ENCODE data around the gene ANAPC13. TPM values are rescaled to one million over a fixed set of nuclear protein-coding genes. Genes with fewer than 3 reads are reported as not detected.

The ANAPC13 gene
- total RNA-seq, 1 experiment from 2014 or later = 69.7 TPM

DNA sequence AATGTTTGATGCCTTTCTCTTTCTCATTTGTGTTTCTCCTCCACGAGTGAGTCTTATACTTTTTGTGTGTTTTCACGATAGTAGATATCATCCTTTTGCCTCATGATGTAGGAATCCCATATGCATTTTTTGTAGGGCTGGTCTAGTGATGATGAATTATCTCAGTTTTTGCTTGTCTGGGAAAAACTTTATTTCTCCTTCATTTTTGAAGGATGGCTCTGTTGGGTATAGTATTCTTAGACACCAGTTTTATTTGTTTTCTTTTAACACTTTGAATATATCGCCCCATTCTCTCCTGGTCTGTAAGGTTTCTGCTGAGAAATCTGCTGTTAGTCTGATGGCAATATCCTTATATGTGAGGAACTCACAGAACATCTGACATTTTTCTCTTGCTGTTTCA is 18.3 kb upstream of the ANAPC13 start:
- intact Hi-C loops (cut with micrococcal nuclease; ENCODE audit: unreplicated experiment) = no loop called here
- Histone ChIP-seq H3K27ac (ENCODE audit: low read depth, low read length, poor library complexity, severe bottlenecking) (no peak overlapping the region), H3K27me3 (replicated peaks; ENCODE audit: insufficient read depth, low read depth, low read length, poor library complexity) (no peaks in the 10 kb centered on the region), H3K36me3 (ENCODE audit: insufficient read depth, low read length, poor library complexity, severe bottlenecking) (peaks cover 4% of the 10 kb centered on the region), H3K4me1 (ENCODE audit: insufficient read depth, low read length, poor library complexity, severe bottlenecking) (no peaks in the 10 kb centered on the region), H3K4me3 (ENCODE audit: low read depth, low read length, poor library complexity, severe bottlenecking) (no peak overlapping the region), H3K9me3 (ENCODE audit: low read depth, low read length, poor library complexity, severe bottlenecking) (peaks cover 10% of the 10 kb centered on the region)
- DNase-seq (ENCODE audit: low spot score) = no peak
- ChIA-PET POLR2A (ENCODE audit: low non-redundant PET) (no interaction called here), CTCF (no interaction called here)
- TF ChIP-seq, protein P1, sequence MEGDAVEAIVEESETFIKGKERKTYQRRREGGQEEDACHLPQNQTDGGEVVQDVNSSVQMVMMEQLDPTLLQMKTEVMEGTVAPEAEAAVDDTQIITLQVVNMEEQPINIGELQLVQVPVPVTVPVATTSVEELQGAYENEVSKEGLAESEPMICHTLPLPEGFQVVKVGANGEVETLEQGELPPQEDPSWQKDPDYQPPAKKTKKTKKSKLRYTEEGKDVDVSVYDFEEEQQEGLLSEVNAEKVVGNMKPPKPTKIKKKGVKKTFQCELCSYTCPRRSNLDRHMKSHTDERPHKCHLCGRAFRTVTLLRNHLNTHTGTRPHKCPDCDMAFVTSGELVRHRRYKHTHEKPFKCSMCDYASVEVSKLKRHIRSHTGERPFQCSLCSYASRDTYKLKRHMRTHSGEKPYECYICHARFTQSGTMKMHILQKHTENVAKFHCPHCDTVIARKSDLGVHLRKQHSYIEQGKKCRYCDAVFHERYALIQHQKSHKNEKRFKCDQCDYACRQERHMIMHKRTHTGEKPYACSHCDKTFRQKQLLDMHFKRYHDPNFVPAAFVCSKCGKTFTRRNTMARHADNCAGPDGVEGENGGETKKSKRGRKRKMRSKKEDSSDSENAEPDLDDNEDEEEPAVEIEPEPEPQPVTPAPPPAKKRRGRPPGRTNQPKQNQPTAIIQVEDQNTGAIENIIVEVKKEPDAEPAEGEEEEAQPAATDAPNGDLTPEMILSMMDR (conservative IDR thresholded peaks at IDR 0.05; ENCODE audit: low read depth, low read length) = no peak
- TF ChIP-seq EZH2 (IDR thresholded peaks at IDR 0.05; ENCODE audit: borderline replicate concordance, low read depth, low read length, poor library complexity, severe bottlenecking) = no peak
- no TSS peak for BruUV-seq (replicated peaks)

DNA sequence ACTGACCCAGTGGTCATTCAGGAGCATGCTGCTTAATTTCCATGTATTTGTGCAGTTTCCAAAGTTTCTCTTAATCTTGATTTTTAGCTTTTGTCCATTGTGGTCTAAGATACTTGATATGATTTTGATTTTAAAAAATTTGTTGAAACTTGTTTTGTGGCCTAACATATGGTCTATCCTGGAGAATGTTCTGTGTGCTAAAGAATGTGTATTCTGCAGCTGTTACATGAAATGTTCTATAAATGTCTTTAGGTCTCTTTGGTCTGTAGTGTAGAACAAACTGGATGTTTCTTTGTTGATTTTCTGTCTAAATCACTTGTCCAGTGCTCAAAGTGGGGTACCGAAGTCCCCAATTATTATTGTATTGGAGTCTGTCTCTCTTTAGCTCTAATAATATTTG is 17.5 kb upstream of the ANAPC13 start:
- intact Hi-C loops (cut with micrococcal nuclease; ENCODE audit: unreplicated experiment) = no loop called here
- no peak for TF ChIP-seq EZH2 (IDR thresholded peaks at IDR 0.05; ENCODE audit: borderline replicate concordance, low read depth, low read length, poor library complexity, severe bottlenecking)
- TF ChIP-seq, protein P1 (conservative IDR thresholded peaks at IDR 0.05; ENCODE audit: low read depth, low read length) = no peak
- POLR2A ChIA-PET (ENCODE audit: low non-redundant PET) = no interaction called here
- Histone ChIP-seq H3K9me3 (ENCODE audit: low read depth, low read length, poor library complexity, severe bottlenecking) (peaks cover 10% of the 10 kb centered on the region), H3K36me3 (ENCODE audit: insufficient read depth, low read length, poor library complexity, severe bottlenecking) (peaks cover 4% of the 10 kb centered on the region), H3K4me3 (ENCODE audit: low read depth, low read length, poor library complexity, severe bottlenecking) (no peak overlapping the region), H3K4me1 (ENCODE audit: insufficient read depth, low read length, poor library complexity, severe bottlenecking) (no peaks in the 10 kb centered on the region), H3K27ac (ENCODE audit: low read depth, low read length, poor library complexity, severe bottlenecking) (no peak overlapping the region), H3K27me3 (replicated peaks; ENCODE audit: insufficient read depth, low read depth, low read length, poor library complexity) (no peaks in the 10 kb centered on the region)
- no TSS peak for BruUV-seq (replicated peaks)
- CTCF ChIA-PET = no interaction called here
- DNase-seq (ENCODE audit: low spot score) = no peak

DNA sequence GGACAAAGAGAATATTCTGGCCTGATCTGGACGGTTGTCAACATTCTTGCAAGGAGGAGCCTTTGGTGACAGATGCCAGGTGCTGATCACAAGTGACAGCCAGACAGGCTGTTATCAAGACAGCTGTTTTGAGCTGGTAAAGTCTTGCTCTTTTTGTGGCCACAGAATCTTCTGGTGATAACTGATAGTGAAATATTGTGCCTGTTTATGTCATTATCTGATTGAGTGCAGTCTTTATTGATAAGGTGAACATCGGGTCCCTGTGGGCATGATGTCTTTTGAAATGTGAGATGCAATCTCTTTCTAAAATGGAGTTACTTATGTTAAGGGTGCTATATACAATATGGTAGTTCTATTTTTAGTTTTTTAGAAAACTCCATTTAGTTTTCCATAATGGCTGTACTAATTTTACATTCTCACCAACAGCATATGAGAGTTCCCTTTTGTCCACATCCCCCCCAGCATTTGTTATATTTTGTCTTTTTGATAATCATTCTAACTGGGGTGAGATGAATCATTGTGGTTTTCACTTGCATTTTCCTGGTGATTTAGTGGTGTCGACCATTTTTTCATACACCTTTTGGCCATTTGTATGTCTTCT is 10.8 kb upstream of the ANAPC13 start:
- intact Hi-C loops (cut with micrococcal nuclease; ENCODE audit: unreplicated experiment) = no loop called here
- ChIA-PET CTCF (no interaction called here), POLR2A (ENCODE audit: low non-redundant PET) (no interaction called here)
- no peaks in the 10 kb centered on the region for H3K9me3 ChIP-seq (ENCODE audit: low read depth, low read length, poor library complexity, severe bottlenecking)
- no peaks in the 10 kb centered on the region for H3K4me1 ChIP-seq (ENCODE audit: insufficient read depth, low read length, poor library complexity, severe bottlenecking)
- no peak for DNase-seq (ENCODE audit: low spot score)
- BruUV-seq (replicated peaks) = no TSS peak
- no peak overlapping the region for H3K27ac ChIP-seq (ENCODE audit: low read depth, low read length, poor library complexity, severe bottlenecking)
- no peaks in the 10 kb centered on the region for H3K36me3 ChIP-seq (ENCODE audit: insufficient read depth, low read length, poor library complexity, severe bottlenecking)
- H3K27me3 ChIP-seq (replicated peaks; ENCODE audit: insufficient read depth, low read depth, low read length, poor library complexity) = no peaks in the 10 kb centered on the region
- no peak overlapping the region for H3K4me3 ChIP-seq (ENCODE audit: low read depth, low read length, poor library complexity, severe bottlenecking)
- no peak for TF ChIP-seq EZH2 (IDR thresholded peaks at IDR 0.05; ENCODE audit: borderline replicate concordance, low read depth, low read length, poor library complexity, severe bottlenecking)
- TF ChIP-seq, protein P1 (conservative IDR thresholded peaks at IDR 0.05; ENCODE audit: low read depth, low read length) = no peak

All from A673 (cell line).